HG03139 (cell line): Measurements from ENCODE around the gene THOP1.

Source experiments
- ATAC-seq: cut with Tn5 transposase; IDR thresholded peaks from one replicate; pipeline ENCODE4 v1.9.1; 2021; ENCODE audit not compliant: unreplicated experiment

THOP1 gene

DNA sequence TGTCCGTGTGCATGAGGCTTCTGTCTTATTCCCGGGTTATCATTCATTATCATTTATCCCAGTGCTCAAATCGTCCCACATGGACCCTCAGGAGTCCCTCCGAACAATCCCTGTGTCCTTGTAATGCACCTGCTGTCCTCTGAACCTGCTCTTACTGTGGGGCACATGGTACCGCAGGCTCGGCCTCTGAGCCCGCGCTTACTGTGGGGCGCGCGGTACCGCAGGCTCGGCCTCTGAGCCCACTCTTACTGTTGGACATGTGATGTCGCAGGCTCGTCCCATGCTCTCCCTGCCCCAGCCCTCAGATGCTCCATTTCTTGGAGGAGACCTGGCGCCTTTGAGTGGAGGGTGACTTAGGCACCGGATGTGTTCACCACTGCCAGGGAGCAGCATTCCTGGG is 17.5 kb downstream of the THOP1 start:
- no peak for ATAC-seq

- ATAC-seq = no peak
These were observed 18.3 kb downstream of the THOP1 start for GRCh38 chr19:2803486-2804155.

DNA sequence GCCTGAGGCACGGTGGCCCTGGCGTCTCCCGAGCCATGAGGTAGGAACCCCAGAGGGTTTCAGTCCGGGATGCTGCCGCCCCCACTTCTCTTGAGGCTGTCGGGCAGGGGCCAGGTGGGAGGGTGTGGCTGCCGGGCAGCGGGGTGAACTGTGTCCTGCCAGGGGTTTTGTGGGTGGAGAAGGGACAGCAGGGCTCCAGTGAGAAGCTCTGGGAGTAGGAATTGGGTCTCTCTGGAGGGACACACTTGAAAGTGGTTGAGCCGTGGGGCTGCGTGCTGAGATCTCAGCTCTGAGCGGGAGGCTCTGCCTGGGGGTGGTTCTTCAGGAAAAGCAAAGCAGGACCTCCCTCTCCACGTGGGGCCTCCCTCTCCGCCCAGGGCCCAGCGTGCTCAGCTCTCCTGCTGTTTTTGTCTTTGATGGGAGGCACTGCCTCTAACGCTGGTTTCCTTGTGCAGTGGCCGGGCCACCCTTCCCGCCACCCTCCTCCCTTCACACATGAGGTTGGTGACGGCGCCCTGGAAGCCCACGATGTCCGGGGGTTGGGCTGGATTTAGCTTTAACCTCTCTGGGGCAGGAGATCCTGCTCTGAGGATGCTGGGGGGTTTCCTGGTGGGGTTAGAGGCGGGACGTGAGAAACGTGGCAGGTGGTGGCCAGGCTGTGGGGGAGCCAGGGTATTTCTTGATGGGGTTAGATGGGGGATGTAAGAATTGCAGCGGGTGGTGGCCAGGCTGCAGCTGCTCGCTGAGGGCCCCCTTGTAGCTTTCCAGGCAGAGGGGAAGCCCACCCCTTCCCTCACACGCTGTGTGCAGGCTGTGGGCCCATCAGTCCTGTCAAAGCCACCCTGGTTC is 19.1 kb downstream of the THOP1 start:
- ATAC-seq = no peak

GRCh38 chr19:2805261-2805900 is 20.1 kb downstream of the THOP1 start:
- no peak for ATAC-seq

DNA sequence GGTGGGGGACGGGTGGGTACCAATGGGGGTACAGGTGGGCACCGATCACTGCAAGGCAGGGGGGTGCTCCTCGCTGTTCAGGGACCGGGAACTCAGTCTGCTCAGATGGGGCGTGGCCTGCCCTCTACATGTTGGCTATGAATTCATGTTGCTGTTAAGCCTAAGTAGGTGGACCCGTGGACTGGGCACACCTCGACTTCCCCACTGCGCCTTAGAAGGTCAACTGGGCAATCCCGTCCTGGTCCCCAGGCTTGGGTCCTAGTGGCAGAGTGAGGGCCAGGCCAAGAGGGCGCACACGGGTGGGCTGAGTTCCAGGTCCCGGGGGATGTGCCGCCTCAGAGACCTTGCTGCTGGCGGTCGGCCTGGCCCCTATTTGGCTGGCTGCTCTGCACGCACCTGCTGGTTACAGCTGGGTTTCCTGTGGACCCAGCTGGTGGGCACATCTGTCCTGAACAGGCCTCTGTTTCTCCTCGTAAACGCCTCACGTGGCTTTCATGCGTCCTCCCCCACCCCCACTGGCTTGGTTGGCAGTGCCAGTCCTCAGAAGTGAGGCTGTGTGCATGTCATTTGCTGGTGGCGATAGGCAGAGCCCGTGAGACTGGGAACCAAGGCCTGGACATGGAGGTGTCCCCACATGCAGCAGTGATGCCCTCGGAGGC is 20.8 kb downstream of the THOP1 start:
- ATAC-seq = no peak

GRCh38 chr19:2806736-2807378 is 21.6 kb downstream of the THOP1 start:
- no peak for ATAC-seq

DNA sequence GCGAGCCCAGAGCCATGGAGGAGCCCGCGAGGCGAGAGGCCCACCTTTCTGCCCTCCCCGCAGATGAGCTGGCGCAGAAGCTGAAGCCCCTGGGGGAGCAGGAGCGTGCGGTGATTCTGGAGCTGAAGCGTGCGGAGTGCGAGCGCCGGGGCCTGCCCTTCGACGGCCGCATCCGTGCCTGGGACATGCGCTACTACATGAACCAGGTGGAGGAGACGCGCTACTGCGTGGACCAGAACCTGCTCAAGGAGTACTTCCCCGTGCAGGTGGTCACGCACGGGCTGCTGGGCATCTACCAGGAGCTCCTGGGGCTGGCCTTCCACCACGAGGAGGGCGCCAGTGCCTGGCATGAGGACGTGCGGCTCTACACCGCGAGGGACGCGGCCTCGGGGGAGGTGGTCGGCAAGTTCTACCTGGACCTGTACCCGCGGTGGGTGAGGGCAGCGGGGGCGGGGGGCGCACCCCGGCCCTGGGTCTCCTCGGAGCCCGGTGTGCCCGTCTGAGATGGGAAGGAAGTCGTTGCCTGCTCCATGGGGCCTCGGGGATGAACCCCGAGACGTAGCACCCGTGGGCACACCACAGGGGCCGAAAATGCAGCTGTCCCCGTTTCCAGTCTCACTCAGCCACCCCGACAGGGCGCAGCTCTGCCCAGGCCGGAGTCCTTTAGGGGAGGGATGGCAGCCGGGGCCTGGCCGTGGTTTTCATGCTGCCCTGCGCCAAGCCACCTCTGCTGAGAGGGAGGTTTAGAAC is 22.3 kb downstream of the THOP1 start:
- ATAC-seq = no peak

- ATAC-seq = no peak
These were observed 23.0 kb downstream of the THOP1 start for GRCh38 chr19:2808129-2808941.

DNA sequence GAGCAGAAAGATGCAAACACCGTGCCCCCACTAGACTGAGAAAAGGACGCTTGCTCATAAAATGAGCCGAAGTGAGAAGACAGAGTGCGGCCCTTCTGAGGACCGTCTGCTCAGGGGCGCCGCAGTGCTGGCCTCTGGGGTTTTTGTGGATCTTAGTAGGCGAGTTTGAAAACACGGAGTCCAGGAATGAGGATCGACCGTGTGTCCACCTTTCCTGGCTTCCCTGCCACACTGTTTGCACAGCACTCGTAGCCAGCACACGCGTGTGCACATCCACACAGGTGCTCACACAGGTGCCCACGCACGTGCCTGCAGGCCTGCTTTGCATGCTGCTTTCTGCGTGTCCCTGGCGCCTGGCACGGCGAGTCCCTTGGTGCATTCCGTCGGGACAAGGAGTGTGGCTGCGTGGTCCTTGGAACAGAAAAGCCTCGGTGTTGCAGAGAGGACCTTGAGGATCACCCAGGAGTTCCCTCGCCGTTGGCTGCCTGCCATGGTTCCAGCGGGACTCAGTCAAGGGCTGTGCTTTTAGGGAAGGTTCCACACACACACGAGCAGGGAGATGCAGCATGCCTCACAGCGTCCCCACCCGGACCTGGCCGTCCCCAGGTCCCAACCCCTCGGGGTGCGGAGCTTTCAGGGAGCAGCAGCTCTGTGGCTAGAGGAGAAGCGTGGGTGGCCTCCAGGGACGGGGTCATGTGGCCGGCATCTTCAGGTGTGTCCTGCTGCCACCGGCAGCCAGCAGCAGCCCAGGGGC is 24.3 kb downstream of the THOP1 start:
- ATAC-seq = no peak

DNA sequence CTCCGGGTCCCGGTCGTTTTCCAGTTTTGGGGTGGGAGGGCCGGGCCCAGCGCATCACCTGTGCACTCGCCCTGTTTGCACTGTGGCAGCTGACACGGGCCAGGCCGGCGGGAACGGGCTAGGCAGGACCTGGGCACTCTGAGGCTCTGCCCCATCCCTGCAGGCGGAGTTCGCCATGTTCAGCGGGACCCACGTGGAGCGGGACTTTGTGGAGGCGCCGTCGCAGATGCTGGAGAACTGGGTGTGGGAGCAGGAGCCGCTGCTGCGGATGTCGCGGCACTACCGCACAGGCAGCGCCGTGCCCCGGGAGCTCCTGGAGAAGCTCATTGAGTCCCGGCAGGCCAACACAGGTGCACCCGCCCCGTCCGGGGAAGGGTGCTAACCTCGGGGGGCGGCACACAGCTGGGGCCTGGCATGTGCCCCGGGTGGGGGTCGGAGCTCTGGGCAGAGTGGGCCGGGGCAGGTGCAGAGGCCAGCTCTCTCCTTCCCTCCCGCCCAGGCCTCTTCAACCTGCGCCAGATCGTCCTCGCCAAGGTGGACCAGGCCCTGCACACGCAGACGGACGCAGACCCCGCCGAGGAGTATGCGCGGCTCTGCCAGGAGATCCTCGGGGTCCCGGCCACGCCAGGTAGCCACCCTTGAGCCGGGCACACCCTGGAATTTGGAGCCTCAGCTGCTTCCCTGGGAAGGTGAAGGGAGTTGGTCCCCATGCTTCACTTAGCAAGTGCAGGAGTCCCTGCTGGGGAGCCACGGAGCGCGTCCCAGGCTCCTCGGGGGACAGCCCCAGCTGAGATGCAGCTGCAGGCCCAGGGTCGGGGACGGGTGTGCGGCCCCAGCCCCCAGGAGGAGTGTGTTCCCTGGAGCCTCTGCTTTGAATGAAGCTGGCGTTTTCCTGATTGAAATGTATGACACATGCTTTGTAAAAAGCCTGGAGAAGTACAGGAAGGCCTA is 25.1 kb downstream of the THOP1 start:
- no peak for ATAC-seq

DNA sequence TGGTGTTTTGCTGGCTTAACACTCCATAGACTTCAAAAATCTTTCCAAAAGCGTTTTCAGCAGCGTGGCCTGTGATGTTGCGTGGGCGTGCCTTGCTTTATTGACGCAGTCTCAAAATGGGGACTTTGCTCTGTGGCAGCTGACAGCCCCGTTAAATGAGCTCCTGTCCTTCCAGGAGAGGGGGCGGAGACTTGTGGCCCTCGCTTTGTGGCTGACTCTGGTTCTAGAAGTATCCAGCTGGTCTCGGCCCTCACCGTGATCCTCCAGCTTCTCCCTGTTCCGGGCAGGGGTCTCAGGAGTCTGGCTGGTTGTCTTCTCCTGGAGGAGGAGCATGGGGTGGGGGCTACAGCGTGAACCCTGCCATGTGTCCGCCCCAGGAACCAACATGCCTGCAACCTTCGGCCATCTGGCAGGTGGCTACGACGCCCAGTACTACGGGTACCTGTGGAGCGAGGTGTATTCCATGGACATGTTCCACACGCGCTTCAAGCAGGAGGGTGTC is 26.0 kb downstream of the THOP1 start:
- ATAC-seq = no peak

- ATAC-seq = no peak
These were observed 26.6 kb downstream of the THOP1 start for GRCh38 chr19:2811735-2812413.

DNA sequence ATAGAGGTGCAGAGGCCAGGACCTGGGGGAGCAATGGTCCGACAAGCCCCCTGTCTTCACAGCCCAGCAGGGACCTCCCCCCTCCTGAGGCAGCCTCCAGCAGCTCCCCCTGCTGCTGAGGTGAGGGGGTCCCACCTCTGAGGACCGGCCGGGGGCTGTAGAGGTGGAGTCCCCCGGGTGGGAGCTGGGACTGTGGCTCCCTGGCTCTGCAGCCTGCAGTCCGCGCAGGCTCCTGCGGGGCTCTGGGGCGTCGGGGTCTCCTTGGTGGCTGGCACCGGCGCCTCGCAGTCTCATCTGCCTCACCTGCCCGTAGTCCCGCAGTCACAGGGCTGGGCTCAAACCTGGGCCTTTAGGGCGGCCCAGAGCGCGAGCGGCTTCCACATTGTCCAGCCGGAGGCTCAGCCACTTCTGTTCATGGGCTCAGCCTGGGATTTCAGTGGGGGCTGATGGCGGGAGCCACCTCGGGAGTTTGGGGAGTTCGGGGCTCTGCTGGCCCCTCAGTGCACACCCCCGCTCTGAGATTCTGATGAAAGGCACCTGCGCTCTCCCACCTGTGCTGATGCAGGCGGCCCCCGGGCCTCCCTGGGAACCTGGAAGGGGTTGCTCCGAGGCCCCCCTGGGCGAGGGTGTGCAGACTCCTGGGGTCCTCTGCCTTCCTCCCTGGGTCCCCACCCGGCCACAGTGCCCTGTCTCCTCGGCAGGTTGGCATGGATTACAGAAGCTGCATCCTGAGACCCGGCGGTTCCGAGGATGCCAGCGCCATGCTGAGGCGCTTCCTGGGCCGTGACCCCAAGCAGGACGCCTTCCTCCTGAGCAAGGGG is 27.3 kb downstream of the THOP1 start:
- no peak for ATAC-seq

DNA sequence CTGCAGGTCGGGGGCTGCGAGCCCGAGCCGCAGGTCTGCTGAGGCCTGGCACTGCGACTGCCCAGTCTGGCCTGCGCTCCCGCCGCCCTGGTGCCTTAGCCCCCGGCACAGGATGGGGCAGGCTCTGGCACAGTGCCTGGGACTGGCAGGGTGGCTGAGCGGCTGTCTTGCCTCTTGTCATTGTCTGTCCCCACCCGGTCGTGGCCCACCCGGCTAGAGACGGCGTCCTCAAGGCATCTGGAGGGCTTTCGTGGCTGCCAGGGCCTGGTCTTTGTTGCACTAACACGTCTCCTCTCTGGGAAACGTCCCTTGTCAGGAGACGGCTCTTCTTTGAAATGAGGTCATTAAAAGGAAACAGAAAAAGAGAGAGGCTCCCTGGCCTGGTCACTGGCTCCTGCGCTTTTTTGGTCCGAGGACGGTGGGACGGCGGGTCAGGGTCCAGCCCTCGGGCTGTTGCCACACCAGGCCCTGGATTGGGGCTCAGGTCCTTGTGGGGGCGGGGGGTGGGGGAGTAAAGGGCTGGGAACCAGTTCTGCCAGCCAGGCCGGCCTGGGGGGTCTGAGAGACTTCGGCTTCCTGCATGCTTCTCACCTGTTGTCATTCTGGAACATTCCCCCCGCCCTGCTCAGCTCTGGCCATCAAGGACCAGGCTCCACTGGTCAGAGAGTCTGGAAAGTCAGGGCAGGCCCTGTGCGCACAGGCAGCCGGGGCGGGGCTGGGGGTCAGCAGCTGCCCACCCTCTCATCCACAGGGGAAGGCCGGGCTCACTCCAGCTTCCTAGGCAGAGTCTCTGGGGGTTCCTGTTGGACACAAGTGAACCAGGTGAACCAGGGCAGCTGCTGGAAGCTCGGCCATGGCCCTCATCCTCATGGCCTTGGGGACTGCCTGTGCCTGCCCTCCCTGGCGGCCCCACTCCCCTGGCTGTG is 28.2 kb downstream of the THOP1 start:
- ATAC-seq = no peak

GRCh38 chr19:2814426-2814825 is 29.1 kb downstream of the THOP1 start:
- no peak for ATAC-seq
